HG03095 (cell line): ENCODE measurements around the gene CEACAM1.
"Not testable (repeated sequence)": the region's sequence is repeated elsewhere in the genome, so short reads cannot be mapped to it uniquely, and the experiment has no call there.

ENCODE experiments used
- ATAC-seq: cut with Tn5 transposase; IDR thresholded peaks from one replicate; pipeline ENCODE4 v1.9.1; 2021; ENCODE audit warnings: moderate library complexity; ENCODE audit not compliant: unreplicated experiment

CEACAM1 gene

DNA sequence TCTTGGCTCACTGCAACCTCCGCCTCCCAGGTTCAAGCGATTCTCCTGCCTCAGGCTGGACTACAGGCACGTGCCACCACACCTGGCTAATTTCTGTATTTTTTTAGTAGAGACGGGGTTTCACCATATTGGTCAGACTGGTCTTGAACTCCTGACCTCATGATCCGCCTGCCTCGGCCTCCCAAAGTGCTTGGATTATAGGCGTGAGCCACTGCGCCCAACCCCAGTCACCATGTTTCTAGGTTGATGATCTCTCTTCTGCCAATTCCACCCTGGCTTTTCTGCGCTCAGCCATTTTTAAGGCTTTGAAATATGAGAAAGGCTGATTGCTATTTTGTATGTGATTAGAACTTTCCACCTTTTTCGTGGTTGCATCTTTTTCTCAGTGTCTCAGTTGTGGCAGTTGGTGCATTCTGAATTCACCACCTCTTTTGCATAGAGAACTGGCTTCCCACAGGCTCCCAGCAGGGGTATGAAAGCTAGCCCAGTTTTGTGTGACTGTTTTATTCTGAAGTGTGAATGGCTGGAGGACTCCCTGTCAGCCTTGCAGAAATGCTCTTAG is 15.5 kb downstream of the CEACAM1 start:
- no peak for ATAC-seq

DNA sequence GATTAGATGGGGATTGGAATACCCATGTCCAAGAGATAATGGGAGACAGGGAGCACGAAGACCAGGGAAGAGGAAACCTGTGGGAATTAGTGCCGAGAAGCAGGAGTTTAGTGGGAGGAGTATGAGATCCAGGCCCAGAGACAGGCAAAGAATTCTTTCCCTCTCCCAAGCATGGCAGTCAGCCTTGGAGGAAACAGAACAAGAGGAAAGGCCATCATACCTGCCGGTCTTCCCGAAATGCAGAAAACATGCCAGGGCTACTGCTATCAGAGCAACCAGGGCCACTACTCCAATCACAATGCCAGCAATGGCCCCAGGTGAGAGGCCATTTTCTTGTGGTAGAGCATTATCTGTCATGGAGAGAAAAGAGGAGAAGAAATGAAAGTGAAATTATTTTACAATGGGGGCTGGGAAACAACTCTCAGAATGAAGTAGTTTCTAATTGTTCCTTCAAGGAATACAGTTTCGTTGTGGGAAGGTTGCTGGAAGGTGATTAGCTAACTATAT is 16.1 kb downstream of the CEACAM1 start:
- ATAC-seq = no peak

DNA sequence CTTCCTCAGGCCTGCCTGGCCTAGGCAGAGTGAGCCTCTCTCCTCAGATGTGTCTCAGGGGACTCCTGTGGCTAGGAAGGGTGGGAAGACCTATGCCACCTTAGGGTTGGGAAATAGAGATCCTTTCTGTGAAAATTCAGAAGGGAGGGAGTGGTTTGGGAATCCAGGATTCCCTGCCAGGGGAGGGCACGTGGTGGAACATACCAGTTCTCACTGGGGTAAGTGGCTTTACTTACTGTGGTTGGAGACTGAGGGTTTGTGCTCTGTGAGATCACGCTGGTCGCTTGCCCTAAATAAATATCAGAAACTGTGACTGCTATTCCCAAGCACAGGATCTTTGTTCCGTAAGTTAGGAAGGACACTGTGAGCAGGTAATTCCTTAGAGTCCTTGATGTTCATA is 16.9 kb downstream of the CEACAM1 start:
- ATAC-seq = no peak

DNA sequence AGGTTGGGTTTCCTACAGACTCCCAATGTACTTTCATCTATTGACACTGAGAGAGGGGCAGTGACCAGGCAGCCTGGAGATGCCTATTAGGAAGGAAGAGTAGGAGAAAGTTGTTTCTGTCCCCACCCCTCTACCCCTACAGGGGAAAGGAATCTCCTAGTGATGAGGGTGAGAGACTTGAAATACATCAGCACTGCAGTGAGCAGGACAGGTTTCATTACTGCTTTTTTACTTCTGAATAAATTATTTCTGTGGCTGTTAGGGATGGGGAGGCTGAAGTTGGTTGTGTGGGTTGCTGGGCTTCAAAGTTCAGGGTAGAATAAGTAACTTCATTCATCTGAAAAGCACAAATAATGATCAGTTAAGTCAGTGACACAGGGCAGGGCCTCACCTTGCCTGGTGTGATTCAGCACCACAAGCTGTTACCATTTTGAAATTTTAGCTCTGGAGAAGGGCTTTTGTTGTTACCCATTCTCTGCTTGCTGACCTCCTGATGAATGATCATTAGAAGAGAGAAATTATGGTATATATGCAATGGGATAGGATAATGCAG is 19.3 kb downstream of the CEACAM1 start:
- ATAC-seq = no peak

DNA sequence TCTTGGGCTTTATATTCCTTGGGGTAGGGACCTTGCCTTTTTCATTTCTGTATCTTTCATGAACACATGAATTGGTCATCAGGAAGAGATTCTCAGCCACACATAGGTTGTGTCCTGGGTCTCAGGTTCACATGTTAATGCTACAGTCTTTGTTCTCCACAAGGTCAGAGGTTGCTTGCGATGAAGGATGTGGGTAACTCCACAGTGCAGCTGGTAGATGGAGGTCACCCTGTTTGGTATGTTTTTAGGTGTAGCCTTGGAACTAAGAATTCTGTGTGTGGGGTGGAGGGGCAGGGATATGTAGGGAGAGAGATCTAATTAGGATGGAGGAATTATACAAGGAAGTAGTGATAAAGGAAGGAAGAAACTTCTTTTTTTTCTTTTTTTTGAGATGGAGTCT is 23.2 kb downstream of the CEACAM1 start:
- no peak for ATAC-seq

DNA sequence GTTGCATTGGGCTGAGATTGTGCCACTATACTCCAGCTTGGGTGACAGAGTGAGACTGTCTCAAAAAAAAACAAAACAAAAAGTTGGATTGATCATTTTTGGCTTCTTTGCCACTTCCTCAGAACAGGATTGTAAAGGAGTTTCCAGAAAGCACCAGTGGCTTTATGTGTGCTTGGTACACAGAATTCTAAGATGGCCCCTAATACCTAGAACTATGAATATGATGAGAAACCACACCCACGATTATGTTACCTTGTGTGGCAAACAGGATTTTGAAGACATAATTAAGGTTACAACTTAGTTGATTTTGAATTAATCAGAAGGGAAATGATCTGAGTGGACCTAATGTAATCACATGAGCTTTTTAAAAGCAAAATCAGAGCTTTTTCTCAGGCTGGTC is 26.5 kb downstream of the CEACAM1 start:
- no peak for ATAC-seq

DNA sequence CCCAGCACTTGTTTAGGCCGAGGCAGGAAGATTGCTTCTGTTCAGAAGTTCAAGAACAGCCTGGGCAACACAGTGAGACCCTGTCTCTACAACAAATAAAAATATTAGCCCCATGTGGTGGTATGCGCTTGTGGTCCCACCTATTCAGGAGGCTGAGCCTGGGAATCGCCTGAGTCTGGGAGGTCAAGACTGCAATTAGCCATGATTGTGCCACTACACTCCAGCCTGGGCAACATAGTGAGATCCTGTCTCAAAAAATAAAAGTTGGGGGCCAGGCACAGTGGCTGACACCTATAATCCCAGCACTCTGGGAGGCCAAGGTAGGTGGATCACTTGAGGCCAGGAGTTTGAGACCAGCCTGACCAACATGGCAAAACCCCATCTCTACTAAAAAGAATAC is 27.0 kb downstream of the CEACAM1 start:
- ATAC-seq = not testable (repeated sequence)

DNA sequence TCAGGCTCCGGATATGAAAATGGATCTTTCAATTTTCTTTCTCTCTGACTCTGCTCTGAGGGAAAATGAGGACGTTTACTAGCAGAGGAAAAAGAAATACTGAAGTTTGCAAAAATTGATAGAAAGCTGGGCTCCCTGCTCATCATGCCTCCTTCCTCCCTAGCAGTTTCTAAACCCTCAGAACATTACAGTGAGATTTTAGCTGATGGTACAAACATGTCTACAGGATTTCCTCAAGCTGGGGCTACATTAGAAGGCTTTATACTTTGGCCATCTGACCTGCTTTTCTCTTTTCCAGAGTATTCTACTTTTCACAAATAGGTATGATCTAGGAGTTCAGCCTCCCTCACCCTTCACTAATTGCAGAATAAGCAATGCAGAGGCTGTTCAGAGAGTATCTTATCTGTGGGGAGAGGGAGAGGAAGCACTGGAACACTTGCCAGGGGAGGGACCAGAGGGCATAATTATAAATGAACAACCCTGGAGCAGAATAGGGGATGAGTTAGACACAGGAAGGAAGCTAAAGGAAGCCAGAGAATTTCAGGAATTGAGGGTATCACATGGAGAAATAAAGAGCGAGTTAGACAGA is 30.0 kb downstream of the CEACAM1 start:
- ATAC-seq = no peak

DNA sequence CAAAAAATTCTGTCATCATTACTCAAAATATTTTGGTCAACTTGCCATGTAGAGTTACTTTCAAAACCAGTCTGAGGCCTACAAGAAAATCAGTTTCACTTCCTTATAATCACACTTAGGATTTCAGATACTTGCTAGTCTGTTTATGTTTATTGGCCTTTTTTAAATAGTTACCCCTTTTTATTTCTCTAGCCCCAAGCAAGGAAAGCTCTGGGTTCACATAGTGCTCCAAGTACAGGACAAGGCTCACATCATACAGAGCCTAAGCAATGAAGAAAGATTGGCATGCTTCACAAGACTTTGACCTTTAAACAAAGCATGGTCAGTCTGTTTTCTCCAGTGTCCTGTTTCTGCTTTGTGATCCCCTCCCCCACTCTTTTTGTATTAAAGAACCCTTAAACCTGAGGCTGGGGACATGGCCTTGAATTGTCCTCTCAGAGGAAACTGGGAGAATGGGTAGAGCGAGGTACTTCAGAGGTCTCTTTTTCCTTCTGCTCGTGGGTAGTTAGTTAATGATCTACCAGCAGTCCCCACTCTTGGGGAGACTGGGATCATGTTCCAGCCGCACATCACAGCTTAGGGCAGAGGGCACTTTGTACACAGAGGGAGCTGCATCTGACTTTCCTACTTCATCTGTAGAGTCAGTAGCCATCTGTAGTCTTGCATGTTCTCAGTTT is 30.7 kb downstream of the CEACAM1 start:
- no peak for ATAC-seq

DNA sequence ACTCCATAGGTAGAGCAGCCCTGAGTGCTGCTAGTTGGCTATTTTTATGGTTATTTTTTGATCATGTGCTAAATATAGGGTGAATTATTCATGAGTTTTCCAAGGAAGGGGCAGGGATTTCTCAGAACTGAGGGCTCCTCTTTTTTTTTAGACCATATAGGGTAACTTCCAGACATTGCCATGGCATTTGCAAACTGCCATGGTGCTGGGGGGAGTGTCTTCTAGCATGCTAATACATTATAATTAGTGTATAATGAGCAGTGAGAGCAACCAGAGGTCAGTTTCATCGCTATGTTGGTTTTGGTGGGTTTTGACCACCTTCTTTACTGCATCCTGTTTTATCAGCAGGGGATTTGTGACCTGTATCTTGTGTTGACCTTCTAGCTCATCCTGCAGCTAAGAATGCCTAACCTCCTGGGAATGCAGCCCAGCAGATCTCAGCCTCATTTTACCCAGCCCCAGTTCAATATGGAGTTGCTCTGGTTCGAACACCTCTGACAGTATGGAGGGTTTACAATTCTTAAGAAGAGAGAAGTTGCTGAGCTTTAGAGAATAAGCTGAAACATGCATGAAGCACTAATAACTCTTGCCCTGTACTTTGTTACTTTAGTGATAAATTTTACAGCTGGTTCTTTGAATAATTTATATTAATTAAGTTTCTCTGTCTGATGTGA is 31.7 kb downstream of the CEACAM1 start:
- ATAC-seq = no peak

DNA sequence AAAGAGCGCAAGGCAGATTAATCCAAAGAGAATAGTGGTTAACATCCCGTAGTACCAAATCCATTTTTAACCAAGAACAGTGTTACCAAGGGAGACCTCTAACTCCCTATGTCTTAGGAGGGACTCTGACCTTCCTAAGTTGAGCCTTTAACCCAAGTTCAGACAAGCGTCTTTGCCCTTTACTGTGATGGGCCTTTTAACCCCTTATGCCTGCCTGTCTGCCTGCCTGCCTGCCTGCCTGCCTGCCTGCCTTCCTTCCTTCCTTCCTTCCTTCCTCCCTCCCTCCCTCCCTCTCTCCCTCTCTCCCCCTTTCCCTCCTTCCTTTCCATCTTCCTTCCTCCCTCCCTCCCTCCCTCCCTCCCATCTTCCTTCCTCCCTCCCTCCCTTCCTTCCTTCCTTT is 32.6 kb downstream of the CEACAM1 start:
- ATAC-seq = no peak

DNA sequence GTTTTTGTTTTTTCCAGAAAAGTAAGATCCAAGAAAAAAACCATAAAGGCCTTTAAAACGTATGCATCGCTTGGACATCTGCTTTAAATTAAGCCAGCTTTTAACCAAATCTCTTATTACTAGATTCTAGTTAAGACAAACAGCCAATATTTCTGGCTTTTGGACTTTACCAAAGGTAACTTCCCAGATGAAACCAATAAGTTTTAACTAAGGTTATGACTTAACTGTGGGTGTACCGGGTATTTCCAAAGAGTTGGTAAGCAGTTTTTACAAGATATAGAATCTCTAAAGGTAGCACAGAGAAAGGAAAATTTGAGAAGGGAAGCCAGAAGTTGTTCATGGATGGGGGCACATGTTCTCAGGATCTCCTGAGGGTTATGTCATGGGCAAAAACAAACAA is 34.0 kb downstream of the CEACAM1 start:
- ATAC-seq = no peak

DNA sequence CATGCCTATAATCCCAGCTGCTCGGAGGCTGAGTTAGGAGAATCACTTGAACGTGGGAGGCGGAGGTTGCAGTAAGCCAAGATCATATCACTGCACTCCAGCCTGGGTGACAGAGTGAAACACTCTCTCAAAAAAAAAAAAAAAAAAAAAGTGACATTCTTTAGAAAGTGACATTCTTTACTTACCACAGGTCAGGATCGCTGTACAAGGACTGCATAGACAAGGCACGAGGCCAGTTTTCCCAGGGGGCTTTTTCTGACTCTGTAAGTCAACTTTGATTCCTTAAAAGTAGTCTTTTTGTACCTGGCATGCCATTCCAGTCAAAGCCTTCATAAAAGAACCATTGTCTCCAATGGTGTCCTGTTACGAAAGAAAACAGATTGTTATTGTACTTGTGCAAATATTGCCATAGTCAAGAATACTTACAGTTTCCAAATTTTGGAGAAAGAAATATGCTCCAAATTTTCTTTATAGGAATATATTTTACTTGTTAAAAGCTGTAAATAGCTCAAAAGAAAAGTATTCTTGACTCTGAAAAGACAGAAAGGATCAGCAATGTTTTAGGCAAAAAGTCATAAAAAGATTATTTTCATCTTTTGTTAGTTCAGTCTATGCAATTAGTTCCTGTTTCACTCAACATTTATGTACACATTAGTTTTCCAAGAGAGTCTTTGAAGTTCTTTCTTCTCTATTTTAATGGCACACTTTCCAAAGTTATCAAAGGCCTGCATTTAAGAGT is 39.3 kb downstream of the CEACAM1 start:
- no peak for ATAC-seq

DNA sequence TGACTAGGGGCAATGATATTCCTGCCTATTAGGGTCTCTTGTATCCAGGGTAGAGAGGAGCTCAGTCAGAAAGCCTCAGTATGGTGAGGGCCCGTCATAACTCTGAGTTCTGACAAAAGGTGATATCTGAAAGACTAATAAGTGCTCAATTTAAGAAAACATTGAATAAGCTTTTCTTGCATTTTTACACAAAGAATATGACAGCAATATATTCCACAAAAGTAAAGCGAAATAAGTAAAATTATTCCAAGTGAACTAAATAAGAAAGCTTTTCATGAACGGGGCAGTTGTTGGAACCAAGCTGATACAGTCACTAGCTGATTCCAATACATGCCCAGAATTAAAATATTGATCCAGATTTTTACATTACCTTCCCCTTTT is 40.5 kb downstream of the CEACAM1 start:
- ATAC-seq = no peak

DNA sequence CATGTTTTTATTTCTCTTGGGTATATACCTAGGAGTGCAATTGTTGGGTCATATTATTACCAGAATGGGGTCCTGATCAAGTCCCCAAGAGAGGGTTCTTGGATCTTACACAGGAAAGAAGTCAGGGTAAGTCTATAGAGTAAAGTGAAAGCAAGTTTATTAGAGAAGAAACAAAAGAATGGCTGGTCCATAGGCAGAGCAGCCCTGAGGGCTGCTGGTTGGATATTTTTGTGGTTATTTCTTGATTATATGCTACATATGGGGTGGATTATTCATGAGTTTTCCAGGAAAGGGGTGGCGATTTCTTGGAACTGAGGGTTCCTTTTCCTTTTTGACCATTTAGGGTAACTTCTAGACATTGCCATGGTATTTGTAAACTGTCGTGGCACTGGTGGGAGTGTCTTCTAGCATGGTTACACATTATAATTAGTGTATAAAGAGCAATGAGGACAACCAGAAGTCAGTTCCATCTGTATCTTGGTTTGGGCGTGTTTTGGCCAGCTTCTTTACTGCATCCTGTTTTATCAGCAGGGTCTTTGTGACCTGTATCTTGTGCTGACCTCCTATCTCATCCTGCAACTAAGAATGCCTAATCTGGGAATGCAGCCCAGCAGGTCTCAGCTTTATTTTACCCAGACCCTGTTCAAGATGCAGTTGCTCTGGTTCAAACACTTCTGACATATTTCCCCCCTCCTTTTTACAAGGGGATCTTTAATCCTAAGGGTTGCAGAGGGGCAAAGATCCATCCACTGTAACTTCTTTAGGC is 41.1 kb downstream of the CEACAM1 start:
- no peak for ATAC-seq

DNA sequence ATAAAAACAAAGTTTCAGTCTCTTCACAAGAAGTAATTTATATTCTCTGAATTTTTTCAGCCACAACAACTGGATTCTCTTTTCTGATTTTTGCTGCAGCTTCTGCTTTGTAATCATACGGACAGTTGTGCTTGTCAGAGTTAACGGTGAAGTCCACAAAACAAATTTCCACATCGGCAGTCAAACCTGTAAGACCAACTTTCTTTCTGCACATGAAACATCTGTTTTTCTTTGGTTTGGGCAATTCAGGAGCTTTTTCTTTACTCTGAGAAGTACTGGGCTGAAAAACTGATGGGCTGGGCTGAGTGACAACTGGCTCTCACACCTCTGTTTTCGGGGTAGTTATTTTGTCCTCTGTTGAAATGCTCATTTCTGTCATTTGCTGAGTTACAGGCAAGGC is 43.2 kb downstream of the CEACAM1 start:
- ATAC-seq = not testable (repeated sequence)

DNA sequence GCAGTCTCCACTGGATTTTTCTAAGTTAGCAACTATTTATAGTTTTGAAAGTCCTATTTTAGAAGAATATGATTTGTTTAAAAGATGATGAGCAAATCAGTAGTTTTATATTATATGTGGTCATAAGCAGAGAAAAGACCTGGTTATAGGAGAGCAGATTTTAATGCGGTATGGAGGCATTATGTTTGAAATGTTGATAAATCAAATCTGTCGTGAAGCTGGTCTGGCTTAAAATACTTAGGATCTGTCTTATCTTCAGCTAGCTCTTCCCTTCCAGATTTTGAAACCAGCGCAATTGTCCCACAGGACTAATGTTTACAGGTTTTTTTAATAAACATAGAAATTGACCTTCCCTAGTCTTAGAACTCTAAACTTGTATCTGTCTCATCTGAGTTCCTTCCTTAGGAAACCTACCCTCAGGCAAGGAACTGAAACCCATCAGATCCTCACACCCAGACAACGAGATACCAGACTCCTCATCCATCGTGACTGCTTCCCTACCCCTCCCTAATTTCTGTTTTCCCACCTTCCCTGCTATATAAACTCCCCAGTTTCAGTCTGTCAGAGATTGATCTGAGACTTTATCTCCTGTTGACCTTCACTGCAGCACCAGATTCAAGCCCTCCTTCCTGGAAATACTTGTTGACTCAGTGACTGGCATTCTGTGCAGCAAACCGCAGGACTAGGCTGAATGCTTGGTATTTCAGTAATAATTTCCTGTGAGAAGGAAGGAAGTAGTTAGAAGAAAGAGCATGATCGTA is 47.8 kb downstream of the CEACAM1 start:
- no peak for ATAC-seq

DNA sequence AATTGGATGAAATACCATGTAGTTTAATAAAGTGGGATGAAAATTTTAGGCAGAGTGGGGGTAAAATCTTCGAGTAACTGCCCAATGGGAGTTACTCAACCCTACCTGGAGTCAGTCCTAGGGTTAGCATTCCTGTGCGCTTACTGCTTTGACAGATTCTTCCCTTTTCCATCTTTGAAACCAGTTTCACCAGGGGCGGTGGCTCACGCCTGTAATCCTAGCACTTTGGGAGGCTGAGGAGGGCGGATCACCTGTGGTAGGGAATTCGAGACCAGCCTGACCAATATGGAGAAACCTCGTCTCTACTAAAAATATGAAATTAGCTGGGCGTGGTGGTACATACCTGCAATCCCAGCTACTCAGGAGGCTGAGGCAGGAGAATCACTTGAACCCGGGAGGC is 48.5 kb downstream of the CEACAM1 start:
- ATAC-seq = no peak

DNA sequence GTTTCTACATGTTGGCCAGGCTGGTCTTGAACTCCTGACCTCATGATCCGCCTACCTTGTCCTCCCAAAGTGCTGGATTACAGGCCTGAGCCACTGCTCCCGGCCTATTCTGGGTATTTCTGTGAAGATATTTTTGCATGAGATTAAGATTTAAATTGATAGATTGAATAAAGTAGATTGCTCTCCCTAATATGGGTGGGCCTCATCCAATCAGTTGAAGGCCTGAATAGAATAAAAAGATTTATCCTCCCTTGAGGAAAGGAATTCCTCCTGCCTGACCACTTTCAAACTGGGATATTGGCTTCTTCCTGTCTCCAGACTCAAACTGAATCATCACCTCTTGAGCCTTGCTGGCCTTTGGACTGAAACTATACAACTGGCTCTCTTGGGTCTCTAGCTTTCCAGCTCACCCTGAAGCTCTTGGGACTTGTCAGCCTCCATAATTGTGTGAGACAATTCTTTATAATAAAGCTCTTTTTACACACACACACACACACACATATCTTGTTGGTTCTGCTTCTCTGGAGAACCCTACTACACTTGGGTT is 49.4 kb downstream of the CEACAM1 start:
- no peak for ATAC-seq
